KMS-11 (cell line): ENCODE measurements around the gene ZNF652.

ENCODE experiments used
- H2AFZ ChIP-seq: fragments of 200-600 bp; sonication (generic); 2 replicates; pipeline ENCODE4 v1.6.1; 2016; ENCODE audit warnings: antibody characterized with exemption, mixed run types, low read depth
- H3K27ac ChIP-seq: fragments of 200-600 bp; sonication (generic); 2 replicates; pipeline ENCODE4 v1.6.1; 2016; ENCODE audit warnings: mild to moderate bottlenecking, mixed run types
- H3K27me3 ChIP-seq: fragments of 200-600 bp; sonication (generic); 2 replicates; pipeline ENCODE4 v1.6.1; 2017; ENCODE audit warnings: mild to moderate bottlenecking, low read depth, mixed run types, moderate library complexity; ENCODE audit not compliant: insufficient read depth
- H3K36me3 ChIP-seq: fragments of 200-600 bp; sonication (generic); 2 replicates; pipeline ENCODE4 v1.6.1; 2017; ENCODE audit warnings: mild to moderate bottlenecking, mixed run types; ENCODE audit not compliant: insufficient read depth
- H3K4me1 ChIP-seq: fragments of 200-600 bp; sonication (generic); 2 replicates; pipeline ENCODE4 v1.6.1; 2016; ENCODE audit warnings: mild to moderate bottlenecking, low read depth, mixed run types; ENCODE audit not compliant: poor library complexity, severe bottlenecking
- H3K4me2 ChIP-seq: fragments of 200-600 bp; sonication (generic); 2 replicates; pipeline ENCODE4 v1.7.0; 2016; ENCODE audit warnings: mild to moderate bottlenecking, mixed run types
- H3K4me3 ChIP-seq: fragments of 200-600 bp; sonication (generic); IDR thresholded peaks from 2 replicates; pipeline ENCODE4 v1.6.1; 2017; ENCODE audit warnings: low read depth, low read length, mixed read lengths; ENCODE audit not compliant: insufficient read depth
- H3K79me2 ChIP-seq: fragments of 200-600 bp; sonication (generic); 2 replicates; pipeline ENCODE4 v1.6.1; 2016; ENCODE audit warnings: low read depth, mixed run types; ENCODE audit not compliant: insufficient read depth
- H3K9ac ChIP-seq: fragments of 200-600 bp; sonication (generic); 2 replicates; pipeline ENCODE4 v1.6.1; 2016; ENCODE audit warnings: mild to moderate bottlenecking, mixed run types
- H4K20me1 ChIP-seq: fragments of 200-600 bp; sonication (generic); 2 replicates; pipeline ENCODE4 v1.6.1; 2016; ENCODE audit warnings: mild to moderate bottlenecking, mixed run types; ENCODE audit not compliant: insufficient read depth
- TF ChIP-seq, protein P1 (sequence below): fragments of 200-600 bp; sonication (generic); conservative IDR thresholded peaks from 2 replicates; pipeline ENCODE4 v1.6.1; 2017; ENCODE audit warnings: low read depth, mild to moderate bottlenecking, antibody characterized with exemption, low read length, moderate library complexity, mixed read lengths

Gene ZNF652

GRCh38 chr17:49379926-49380325 is 17.9 kb upstream of the ZNF652 start:
- H3K4me3 ChIP-seq, result no peak overlapping the region

DNA sequence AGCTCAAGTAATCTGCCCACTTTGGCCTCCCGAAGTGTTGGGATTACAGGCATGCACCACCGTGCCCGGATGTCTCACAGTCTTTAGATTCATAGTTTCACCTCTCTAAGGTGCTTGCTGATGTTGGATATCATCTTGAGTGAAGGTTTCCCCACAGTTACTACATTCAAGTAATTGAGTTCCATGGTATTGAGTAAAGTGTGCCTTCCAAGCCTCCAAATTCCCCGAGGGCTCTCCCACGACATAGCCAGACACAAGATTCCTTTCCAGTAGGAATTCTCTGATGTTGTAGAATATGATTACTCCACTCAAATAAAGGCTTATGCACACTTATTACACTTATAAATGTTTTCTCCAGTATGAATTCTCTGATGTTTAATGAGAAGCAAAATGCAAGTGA is 16.3 kb upstream of the ZNF652 start:
- Histone ChIP-seq H3K4me3 (no peak overlapping the region), H3K4me2 (no peak overlapping the region), H3K27me3 (no peaks in the 10 kb centered on the region), H3K27ac (no peak overlapping the region), H3K36me3 (no peaks in the 10 kb centered on the region), H3K79me2 (no peaks in the 10 kb centered on the region), H3K4me1 (no peaks in the 10 kb centered on the region), H2AFZ (no peak overlapping the region), H3K9ac (no peak overlapping the region), H4K20me1 (no peaks in the 10 kb centered on the region)
- TF ChIP-seq, protein P1, sequence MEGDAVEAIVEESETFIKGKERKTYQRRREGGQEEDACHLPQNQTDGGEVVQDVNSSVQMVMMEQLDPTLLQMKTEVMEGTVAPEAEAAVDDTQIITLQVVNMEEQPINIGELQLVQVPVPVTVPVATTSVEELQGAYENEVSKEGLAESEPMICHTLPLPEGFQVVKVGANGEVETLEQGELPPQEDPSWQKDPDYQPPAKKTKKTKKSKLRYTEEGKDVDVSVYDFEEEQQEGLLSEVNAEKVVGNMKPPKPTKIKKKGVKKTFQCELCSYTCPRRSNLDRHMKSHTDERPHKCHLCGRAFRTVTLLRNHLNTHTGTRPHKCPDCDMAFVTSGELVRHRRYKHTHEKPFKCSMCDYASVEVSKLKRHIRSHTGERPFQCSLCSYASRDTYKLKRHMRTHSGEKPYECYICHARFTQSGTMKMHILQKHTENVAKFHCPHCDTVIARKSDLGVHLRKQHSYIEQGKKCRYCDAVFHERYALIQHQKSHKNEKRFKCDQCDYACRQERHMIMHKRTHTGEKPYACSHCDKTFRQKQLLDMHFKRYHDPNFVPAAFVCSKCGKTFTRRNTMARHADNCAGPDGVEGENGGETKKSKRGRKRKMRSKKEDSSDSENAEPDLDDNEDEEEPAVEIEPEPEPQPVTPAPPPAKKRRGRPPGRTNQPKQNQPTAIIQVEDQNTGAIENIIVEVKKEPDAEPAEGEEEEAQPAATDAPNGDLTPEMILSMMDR, result no peak

More at GRCh38 chr17:49379926-49380325, 17.9 kb upstream of the ZNF652 start:
- no peaks in the 10 kb centered on the region for H3K79me2 ChIP-seq
- no peak overlapping the region for H2AFZ ChIP-seq
- H3K36me3 ChIP-seq, result no peaks in the 10 kb centered on the region
- H3K27me3 ChIP-seq, result no peaks in the 10 kb centered on the region
- TF ChIP-seq, protein P1, result no peak
- H3K9ac ChIP-seq, result no peak overlapping the region
- H3K4me1 ChIP-seq, result no peaks in the 10 kb centered on the region
- H4K20me1 ChIP-seq, result no peaks in the 10 kb centered on the region
- no peak overlapping the region for H3K27ac ChIP-seq
- H3K4me2 ChIP-seq, result no peak overlapping the region

DNA sequence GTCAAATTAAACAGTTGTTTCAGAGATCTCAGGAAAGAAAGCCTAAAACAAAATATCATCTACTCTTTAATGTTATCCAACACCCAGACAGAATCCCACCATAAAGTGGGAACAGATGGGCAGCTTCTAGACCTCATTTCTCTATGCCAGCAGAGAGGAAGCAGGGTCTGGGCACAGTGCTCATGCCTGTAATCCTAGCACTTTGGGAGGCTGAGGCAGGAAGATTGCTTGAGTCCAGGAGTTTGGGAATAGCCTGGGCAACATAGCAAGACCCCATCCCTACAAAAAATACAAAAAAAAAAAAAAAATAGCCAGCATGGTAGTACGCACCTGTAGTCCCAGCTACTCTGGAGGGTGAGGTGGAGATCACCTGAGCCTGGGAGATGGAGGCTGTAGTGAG is 13.5 kb upstream of the ZNF652 start:
- Histone ChIP-seq H3K79me2 (no peaks in the 10 kb centered on the region), H3K9ac (no peak overlapping the region), H3K4me1 (no peaks in the 10 kb centered on the region), H3K27me3 (no peaks in the 10 kb centered on the region), H4K20me1 (no peaks in the 10 kb centered on the region), H2AFZ (no peak overlapping the region), H3K4me2 (no peak overlapping the region), H3K4me3 (no peak overlapping the region), H3K27ac (no peak overlapping the region), H3K36me3 (no peaks in the 10 kb centered on the region)
- TF ChIP-seq, protein P1, result no peak

DNA sequence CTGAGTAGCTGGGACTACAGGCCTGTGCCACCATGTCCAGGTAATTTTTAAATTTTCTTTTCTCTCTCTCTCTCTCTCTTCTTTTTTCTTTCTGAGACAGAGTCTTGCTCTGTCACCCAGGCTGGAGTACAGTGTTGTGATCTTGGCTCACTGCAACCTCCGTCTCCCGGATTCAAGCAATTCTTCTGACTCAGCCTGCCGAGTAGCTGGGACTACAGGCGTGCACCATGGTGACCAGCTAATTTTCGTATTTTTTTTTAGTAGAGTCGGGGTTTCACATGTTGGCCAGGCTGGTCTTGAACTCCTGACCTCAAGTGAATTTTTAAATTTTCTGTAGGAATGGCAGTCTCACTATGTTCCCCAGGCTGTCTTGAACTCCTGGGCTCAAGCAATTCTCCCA is 11.1 kb upstream of the ZNF652 start:
- Histone ChIP-seq H3K4me3 (no peak overlapping the region), H4K20me1 (no peaks in the 10 kb centered on the region), H3K4me2 (no peak overlapping the region), H3K9ac (no peak overlapping the region), H2AFZ (no peak overlapping the region), H3K27me3 (no peaks in the 10 kb centered on the region), H3K79me2 (no peaks in the 10 kb centered on the region), H3K36me3 (no peaks in the 10 kb centered on the region), H3K4me1 (no peaks in the 10 kb centered on the region), H3K27ac (no peak overlapping the region)
- TF ChIP-seq, protein P1, result no peak
